CD14-positive monocyte (primary cell): ENCODE measurements around the gene INPP5A. TPM values are rescaled to one million over a fixed set of nuclear protein-coding genes. Genes with fewer than 3 reads are reported as not detected.

Experiments used
- DNase-seq, 3 donors: peaks; one replicate each; pipeline ENCODE4 v3.0.0-alpha.2; 2011 to 2022
- H2AFZ ChIP-seq: 2 replicates; pipeline ENCODE4 v1.6.0; 2012; ENCODE audit warnings: mild to moderate bottlenecking, low read depth, low read length, inconsistent platforms; ENCODE audit not compliant: insufficient read depth, poor library complexity, severe bottlenecking
- H3K27ac ChIP-seq, 2 donors: 1 replicate in 1 of 2; 2 replicates in 1 of 2; pipeline ENCODE4 v1.5.1; 2012 to 2013; ENCODE audit warnings: low read length in 2 of 2, control low read depth in 1 of 2, inconsistent platforms in 1 of 2, low read depth in 1 of 2, mild to moderate bottlenecking in 1 of 2
- H3K27me3 ChIP-seq, 2 donors: one replicate each; pipeline versions ENCODE4 v1.6.0 to v1.6.1; 2011 to 2013; ENCODE audit warnings: low read length in 2 of 2; ENCODE audit not compliant: control insufficient read depth in 2 of 2, insufficient read depth in 2 of 2
- H3K36me3 ChIP-seq, 2 donors: replicated peaks in 1 of 2; 1 replicate in 1 of 2; 2 replicates in 1 of 2; pipeline versions ENCODE4 v1.5.1 to v1.6.1; 2012 to 2013; ENCODE audit warnings: low read length in 2 of 2, control low read depth in 1 of 2, inconsistent platforms in 1 of 2, mild to moderate bottlenecking in 1 of 2; ENCODE audit not compliant: insufficient read depth in 2 of 2, control insufficient read depth in 1 of 2
- H3K4me1 ChIP-seq, 2 donors: 1 replicate in 1 of 2; 2 replicates in 1 of 2; pipeline versions ENCODE4 v1.5.1 to v1.6.1; 2012 to 2013; ENCODE audit warnings: low read length in 2 of 2, control low read depth in 1 of 2, inconsistent platforms in 1 of 2, mild to moderate bottlenecking in 1 of 2, moderate library complexity in 1 of 2; ENCODE audit not compliant: insufficient read depth in 2 of 2, control insufficient read depth in 1 of 2
- H3K4me2 ChIP-seq: replicated peaks from 2 replicates; pipeline ENCODE3; 2012; ENCODE audit warnings: low read length, moderate library complexity, mild to moderate bottlenecking; ENCODE audit not compliant: poor library complexity, severe bottlenecking; ENCODE audit errors: extremely low read depth
- H3K4me3 ChIP-seq, 3 experiments: fragments of 200-600 bp in 1 of 3; sonication (generic) in 1 of 3; replicated peaks in 1 of 3; 1 replicate in 2 of 3; 2 replicates in 1 of 3; pipeline ENCODE4 v1.5.1; 2011 to 2013; ENCODE audit warnings: low read length in 3 of 3, mild to moderate bottlenecking in 3 of 3, control low read depth in 2 of 3, low read depth in 2 of 3, inconsistent platforms in 1 of 3, moderate library complexity in 1 of 3
- H3K79me2 ChIP-seq: 2 replicates; pipeline ENCODE4 v1.6.0; 2012; ENCODE audit warnings: mild to moderate bottlenecking, control low read depth, inconsistent platforms, low read length, moderate library complexity; ENCODE audit not compliant: insufficient read depth
- H3K9ac ChIP-seq: 2 replicates; pipeline ENCODE4 v1.6.0; 2017; ENCODE audit warnings: low read length, mild to moderate bottlenecking; ENCODE audit not compliant: insufficient read depth, poor library complexity, severe bottlenecking
- H3K9me3 ChIP-seq, 2 donors: replicated peaks in 1 of 2; 1 replicate in 1 of 2; 2 replicates in 1 of 2; pipeline versions ENCODE4 v1.5.1 to v1.6.1; 2012 to 2013; ENCODE audit warnings: low read length in 2 of 2, control low read depth in 1 of 2; ENCODE audit not compliant: control insufficient read depth in 1 of 2, insufficient read depth in 1 of 2
- H4K20me1 ChIP-seq: 2 replicates; pipeline ENCODE4 v1.6.0; 2012; ENCODE audit warnings: mild to moderate bottlenecking, low read length, control low read depth, moderate library complexity; ENCODE audit not compliant: insufficient read depth
- H3K27ac Mint-ChIP-seq, 7 donors: one replicate each; pipeline ENCODE4 v1.8.0; 2020; ENCODE audit warnings: mild to moderate bottlenecking in 7 of 7, mixed read lengths in 7 of 7, moderate library complexity in 6 of 7, inconsistent platforms in 2 of 7
- H3K27me3 Mint-ChIP-seq, 3 donors: one replicate each; pipeline ENCODE4 v1.8.0; 2021 to 2022; ENCODE audit warnings: low read depth in 3 of 3, mild to moderate bottlenecking in 3 of 3, mixed read lengths in 3 of 3, moderate library complexity in 3 of 3, inconsistent platforms in 1 of 3
- H3K36me3 Mint-ChIP-seq, 2 donors: one replicate each; pipeline ENCODE4 v1.8.0; 2020; ENCODE audit warnings: mixed read lengths in 2 of 2, inconsistent platforms in 1 of 2, mild to moderate bottlenecking in 1 of 2
- H3K4me1 Mint-ChIP-seq: one replicate; pipeline ENCODE4 v1.8.0; 2020; ENCODE audit warnings: mild to moderate bottlenecking, mixed read lengths
- H3K4me3 Mint-ChIP-seq, 2 donors: one replicate each; pipeline ENCODE4 v1.8.0; 2020; ENCODE audit warnings: mild to moderate bottlenecking in 2 of 2, mixed read lengths in 2 of 2, moderate library complexity in 1 of 2
- H3K9me3 Mint-ChIP-seq, 7 donors: one replicate each; pipeline ENCODE4 v1.8.0; 2020 to 2022; ENCODE audit warnings: mixed read lengths in 7 of 7, mild to moderate bottlenecking in 6 of 7, moderate library complexity in 6 of 7, inconsistent platforms in 2 of 7
- CTCF ChIP-seq: fragments of 200-600 bp; IDR thresholded peaks from one replicate; pipeline ENCODE4 v1.8.0; 2022; ENCODE audit warnings: antibody characterized with exemption, mild to moderate bottlenecking
- WGBS: methylation state at CpG from one replicate; pipeline ENCODE4 v1.1.5; 2013; ENCODE audit warnings: missing lambda C conversion rate; ENCODE audit not compliant: insufficient coverage; 5-methylcytosine and 5-hydroxymethylcytosine counted together
- intact Hi-C, 2 donors: fragments of 100-400 bp; cut with micrococcal nuclease; formaldehyde crosslinking; loops; one replicate each; pipeline versions ENCODE4 v1.15.0 to v1.15.1; 2023
- polyA plus RNA-seq, 3 donors: library from polyadenylated mRNA; depleted of rRNA in 1 of 3; unstranded in 2 of 3; stranded (reverse) in 1 of 3; fragments of 300-500 nt in 2 of 3; fragments of >200 nt in 1 of 3; fragmentation: Illumina TruSeq in 2 of 3; gene quantifications; 1 replicate in 2 of 3; 2 replicates in 1 of 3; pipeline ENCODE4 v1.2.3, GENCODE V29; 2012 to 2021

INPP5A gene
- polyA plus RNA-seq, 3 donors: 0.87 to 17.2 (median 2.9) TPM

DNA sequence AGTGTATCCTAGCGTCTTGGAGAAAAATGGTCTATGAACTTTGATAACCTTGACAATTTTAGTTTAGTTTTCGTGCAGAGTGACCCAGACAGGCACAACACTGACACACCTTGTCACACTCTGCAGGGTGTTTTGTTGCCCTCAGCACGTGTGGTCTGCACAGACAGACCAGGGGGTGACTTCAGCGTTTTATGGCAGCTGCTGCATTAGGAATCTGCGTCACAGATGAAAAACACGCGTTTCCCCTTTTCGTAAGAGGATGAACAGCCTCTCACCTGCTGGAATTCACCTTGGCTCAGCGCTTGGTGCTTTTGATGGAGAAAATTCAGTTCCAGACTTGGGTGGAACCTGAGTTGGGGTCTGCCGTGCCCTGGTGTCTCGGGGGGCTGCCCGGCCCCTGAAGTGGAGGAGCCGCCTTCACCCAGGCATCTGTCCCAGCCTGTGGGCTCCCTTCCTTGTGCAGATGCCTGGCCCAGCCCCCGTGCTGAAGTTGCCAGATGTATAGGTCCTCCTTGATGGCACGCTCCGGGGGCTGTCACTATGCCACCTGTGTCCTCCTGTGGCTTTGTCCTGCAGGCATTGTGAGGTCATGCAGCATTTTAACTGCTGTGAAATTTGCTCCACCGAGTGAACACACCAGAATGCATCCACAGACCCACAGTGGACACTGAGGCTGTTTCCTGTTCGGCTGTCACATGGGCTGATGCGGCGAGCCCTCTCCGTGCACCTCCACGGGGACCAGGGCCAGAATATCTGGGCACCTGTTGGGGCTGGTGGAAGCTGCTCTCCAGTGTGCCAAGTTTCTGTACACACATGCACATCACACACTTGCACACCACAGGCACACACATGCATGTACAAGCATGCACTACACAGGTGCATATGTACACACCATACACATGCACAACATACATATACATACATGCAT, 18.3 kb downstream of the INPP5A start:
- Mint-ChIP-seq H3K4me3 (peak overlapping the region; percentile 15 to 61), H3K27ac (peak overlapping the region in 4 of 7 donors; percentile 26 to 90 (median 50)), H3K4me1 (peaks cover 40% of the 10 kb centered on the region), H3K36me3 (peaks cover 8 to 10% of the 10 kb centered on the region in 2 donors), H3K9me3 (no peaks in the 10 kb centered on the region), H3K27me3 (peaks cover 0 to 2% (median 0%) of the 10 kb centered on the region in 3 donors)
- Histone ChIP-seq H3K4me2 (peak overlapping the region; percentile 33), H3K27ac (peak overlapping the region; percentile 37 to 56), H4K20me1 (peaks cover 77% of the 10 kb centered on the region), H3K9ac (peak overlapping the region; percentile 35), H3K36me3 (no peaks in the 10 kb centered on the region), H3K4me1 (peaks cover 54 to 72% of the 10 kb centered on the region in 2 donors), H3K4me3 (peak overlapping the region in 2 of 3 experiments; percentile 2 to 22), H2AFZ (no peak overlapping the region), H3K79me2 (peaks cover 95% of the 10 kb centered on the region), H3K27me3 (no peaks in the 10 kb centered on the region), H3K9me3 (no peaks in the 10 kb centered on the region)
- peak; percentile 40 to 65 (median 52) for DNase-seq
- no peak for TF ChIP-seq CTCF
- 44% methylated on average over 20 of the region's 22 CpGs for WGBS
- intact Hi-C loops: no loop called here

DNA sequence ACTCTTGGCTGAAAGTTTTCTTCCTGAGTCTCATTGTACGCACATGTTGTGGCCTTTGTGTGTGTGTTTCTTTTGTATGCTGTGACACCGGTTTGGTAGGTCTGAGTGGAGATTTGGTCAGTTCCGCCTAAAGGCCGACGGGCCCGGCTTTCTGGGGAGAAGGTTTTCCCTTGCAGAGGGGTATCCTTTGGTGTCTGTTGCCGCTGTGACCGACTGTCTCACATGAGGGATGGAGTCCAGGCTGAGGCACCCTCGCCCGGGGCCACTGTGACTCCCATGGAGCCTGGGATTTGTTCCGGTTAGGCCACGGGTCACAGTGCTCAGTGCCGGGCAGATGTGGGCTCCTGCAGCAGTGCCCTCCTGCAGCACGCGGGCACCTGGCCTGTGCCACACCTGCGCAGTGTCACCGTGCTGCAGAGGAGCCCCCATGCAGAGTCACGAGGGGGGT, 19.4 kb downstream of the INPP5A start:
- intact Hi-C loops: no loop called here
- peaks cover 0 to 2% (median 0%) of the 10 kb centered on the region in 3 donors for H3K27me3 Mint-ChIP-seq
- peaks cover 38% of the 10 kb centered on the region for H3K4me1 Mint-ChIP-seq
- no peak overlapping the region for H3K4me3 Mint-ChIP-seq
- peak overlapping the region in 2 of 7 donors; percentile 68 to 85 for H3K27ac Mint-ChIP-seq
- Histone ChIP-seq H3K4me1 (peaks cover 50 to 72% of the 10 kb centered on the region in 2 donors), H3K36me3 (no peaks in the 10 kb centered on the region), H3K27me3 (no peaks in the 10 kb centered on the region), H3K79me2 (peaks cover 95% of the 10 kb centered on the region), H3K4me2 (no peak overlapping the region), H4K20me1 (peaks cover 78% of the 10 kb centered on the region), H3K9me3 (no peaks in the 10 kb centered on the region), H2AFZ (no peak overlapping the region), H3K9ac (no peak overlapping the region), H3K27ac (no peak overlapping the region), H3K4me3 (no peak overlapping the region)
- H3K9me3 Mint-ChIP-seq: no peaks in the 10 kb centered on the region
- 98% methylated on average over 17 of the region's 18 CpGs for WGBS
- no peak for TF ChIP-seq CTCF
- peaks cover 11 to 12% of the 10 kb centered on the region in 2 donors for H3K36me3 Mint-ChIP-seq
- DNase-seq: no peak
